ENCODE measurements around the gene CACNG4. TPM values are rescaled to one million over a fixed set of nuclear protein-coding genes. Genes with fewer than 3 reads are reported as not detected.

Gene CACNG4
- total RNA-seq, 1 donor from 2014 or later, result not detected

- no peaks in the 10 kb centered on the region for H3K27me3 ChIP-seq (ENCODE audit: control insufficient read depth, insufficient read depth, low read length)
- DNase-seq (ENCODE audit: low read depth), result no peak
- FAIRE-seq, result no peak
- no peaks in the 10 kb centered on the region for H3K36me3 ChIP-seq (ENCODE audit: control insufficient read depth, insufficient read depth, low read length)
- H3K4me3 ChIP-seq (ENCODE audit: low read depth, low read length), result no peak overlapping the region
- no peak for TF ChIP-seq CTCF (IDR thresholded peaks at IDR 0.05; ENCODE audit: insufficient read depth, low read length, severe bottlenecking)
Measured at GRCh38 chr17:67051837-67052236, 87.3 kb downstream of the CACNG4 start.

GRCh38 chr17:67052720-67053437, 88.4 kb downstream of the CACNG4 start:
- no peak for TF ChIP-seq CTCF (IDR thresholded peaks at IDR 0.05; ENCODE audit: insufficient read depth, low read length, severe bottlenecking)
- DNase-seq (ENCODE audit: low read depth), result no peak
- Histone ChIP-seq H3K27me3 (ENCODE audit: control insufficient read depth, insufficient read depth, low read length) (no peaks in the 10 kb centered on the region), H3K4me3 (ENCODE audit: low read depth, low read length) (no peak overlapping the region), H3K36me3 (ENCODE audit: control insufficient read depth, insufficient read depth, low read length) (no peaks in the 10 kb centered on the region)
- no peak for FAIRE-seq

GRCh38 chr17:67053438-67054000, 89.0 kb downstream of the CACNG4 start:
- no peak for TF ChIP-seq CTCF (IDR thresholded peaks at IDR 0.05; ENCODE audit: insufficient read depth, low read length, severe bottlenecking)

GRCh38 chr17:67054011-67054591, 89.6 kb downstream of the CACNG4 start:
- Histone ChIP-seq H3K27me3 (ENCODE audit: control insufficient read depth, insufficient read depth, low read length) (no peaks in the 10 kb centered on the region), H3K36me3 (ENCODE audit: control insufficient read depth, insufficient read depth, low read length) (no peaks in the 10 kb centered on the region), H3K4me3 (ENCODE audit: low read depth, low read length) (no peak overlapping the region)
- no peak for DNase-seq (ENCODE audit: low read depth)
- FAIRE-seq, result no peak
- no peak for TF ChIP-seq CTCF (IDR thresholded peaks at IDR 0.05; ENCODE audit: insufficient read depth, low read length, severe bottlenecking)

More at GRCh38 chr17:67053438-67054000, 89.0 kb downstream of the CACNG4 start:
- H3K27me3 ChIP-seq (ENCODE audit: control insufficient read depth, insufficient read depth, low read length), result no peaks in the 10 kb centered on the region
- DNase-seq (ENCODE audit: low read depth) (no peak), FAIRE-seq (no peak)
- no peak overlapping the region for H3K4me3 ChIP-seq (ENCODE audit: low read depth, low read length)
- H3K36me3 ChIP-seq (ENCODE audit: control insufficient read depth, insufficient read depth, low read length), result no peaks in the 10 kb centered on the region

- no peak for TF ChIP-seq CTCF (IDR thresholded peaks at IDR 0.05; ENCODE audit: insufficient read depth, low read length, severe bottlenecking)
- peak; percentile 97 for FAIRE-seq
- no peak overlapping the region for H3K4me3 ChIP-seq (ENCODE audit: low read depth, low read length)
- DNase-seq (ENCODE audit: low read depth), result no peak
- no peaks in the 10 kb centered on the region for H3K27me3 ChIP-seq (ENCODE audit: control insufficient read depth, insufficient read depth, low read length)
- H3K36me3 ChIP-seq (ENCODE audit: control insufficient read depth, insufficient read depth, low read length), result no peaks in the 10 kb centered on the region
Measured at GRCh38 chr17:67054608-67055007, 90.1 kb downstream of the CACNG4 start.
